ENCODE measurements around the gene HES2. TPM values are rescaled to one million over a fixed set of nuclear protein-coding genes. Genes with fewer than 3 reads are reported as not detected.

HES2 gene
- total RNA-seq, 2 donors from 2014 or later, result 2.2 to 13.4 TPM

DNA sequence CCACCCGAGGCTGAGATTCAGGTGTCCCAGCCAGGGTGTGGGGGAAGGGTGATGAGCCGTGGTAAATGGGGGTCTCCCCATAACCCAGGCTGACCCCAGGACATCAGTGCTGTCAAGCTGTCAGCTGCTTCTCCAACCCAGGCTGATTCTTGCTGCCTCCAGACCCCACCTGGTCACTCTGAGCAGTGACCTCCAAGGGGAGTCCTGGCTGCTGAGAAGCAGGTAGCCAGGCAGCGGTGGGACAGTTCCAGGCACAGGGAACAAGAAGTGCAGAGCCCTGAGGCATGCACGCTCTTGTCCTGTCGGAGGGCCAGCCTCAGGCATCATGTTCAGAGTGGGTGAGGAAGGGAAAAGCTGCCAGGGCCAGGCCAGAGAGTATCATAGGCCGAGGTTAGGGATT is 5.9 kb upstream of the HES2 start:
- H3K4me3 ChIP-seq, result no peak overlapping the region
- DNase-seq (ENCODE audit: low spot score), result no peak
- H3K36me3 ChIP-seq, result no peaks in the 10 kb centered on the region
- H3K27me3 ChIP-seq (replicated peaks; ENCODE audit: insufficient read depth), result no peaks in the 10 kb centered on the region
- TF ChIP-seq, protein P1, sequence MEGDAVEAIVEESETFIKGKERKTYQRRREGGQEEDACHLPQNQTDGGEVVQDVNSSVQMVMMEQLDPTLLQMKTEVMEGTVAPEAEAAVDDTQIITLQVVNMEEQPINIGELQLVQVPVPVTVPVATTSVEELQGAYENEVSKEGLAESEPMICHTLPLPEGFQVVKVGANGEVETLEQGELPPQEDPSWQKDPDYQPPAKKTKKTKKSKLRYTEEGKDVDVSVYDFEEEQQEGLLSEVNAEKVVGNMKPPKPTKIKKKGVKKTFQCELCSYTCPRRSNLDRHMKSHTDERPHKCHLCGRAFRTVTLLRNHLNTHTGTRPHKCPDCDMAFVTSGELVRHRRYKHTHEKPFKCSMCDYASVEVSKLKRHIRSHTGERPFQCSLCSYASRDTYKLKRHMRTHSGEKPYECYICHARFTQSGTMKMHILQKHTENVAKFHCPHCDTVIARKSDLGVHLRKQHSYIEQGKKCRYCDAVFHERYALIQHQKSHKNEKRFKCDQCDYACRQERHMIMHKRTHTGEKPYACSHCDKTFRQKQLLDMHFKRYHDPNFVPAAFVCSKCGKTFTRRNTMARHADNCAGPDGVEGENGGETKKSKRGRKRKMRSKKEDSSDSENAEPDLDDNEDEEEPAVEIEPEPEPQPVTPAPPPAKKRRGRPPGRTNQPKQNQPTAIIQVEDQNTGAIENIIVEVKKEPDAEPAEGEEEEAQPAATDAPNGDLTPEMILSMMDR (IDR thresholded peaks at IDR 0.05), result no peak
- no peak for TF ChIP-seq POLR2A (IDR thresholded peaks at IDR 0.05)
- TF ChIP-seq POLR2AphosphoS5 (IDR thresholded peaks at IDR 0.05), result no peak
- H3K27ac ChIP-seq, result no peak overlapping the region
- intact Hi-C loops (cut with DNase I), result no loop called here
- 58% methylated on average over 6 of the region's 6 CpGs for WGBS
- no peaks in the 10 kb centered on the region for H3K9me3 ChIP-seq
- peaks cover 8% of the 10 kb centered on the region for H3K4me1 ChIP-seq (replicated peaks)

DNA sequence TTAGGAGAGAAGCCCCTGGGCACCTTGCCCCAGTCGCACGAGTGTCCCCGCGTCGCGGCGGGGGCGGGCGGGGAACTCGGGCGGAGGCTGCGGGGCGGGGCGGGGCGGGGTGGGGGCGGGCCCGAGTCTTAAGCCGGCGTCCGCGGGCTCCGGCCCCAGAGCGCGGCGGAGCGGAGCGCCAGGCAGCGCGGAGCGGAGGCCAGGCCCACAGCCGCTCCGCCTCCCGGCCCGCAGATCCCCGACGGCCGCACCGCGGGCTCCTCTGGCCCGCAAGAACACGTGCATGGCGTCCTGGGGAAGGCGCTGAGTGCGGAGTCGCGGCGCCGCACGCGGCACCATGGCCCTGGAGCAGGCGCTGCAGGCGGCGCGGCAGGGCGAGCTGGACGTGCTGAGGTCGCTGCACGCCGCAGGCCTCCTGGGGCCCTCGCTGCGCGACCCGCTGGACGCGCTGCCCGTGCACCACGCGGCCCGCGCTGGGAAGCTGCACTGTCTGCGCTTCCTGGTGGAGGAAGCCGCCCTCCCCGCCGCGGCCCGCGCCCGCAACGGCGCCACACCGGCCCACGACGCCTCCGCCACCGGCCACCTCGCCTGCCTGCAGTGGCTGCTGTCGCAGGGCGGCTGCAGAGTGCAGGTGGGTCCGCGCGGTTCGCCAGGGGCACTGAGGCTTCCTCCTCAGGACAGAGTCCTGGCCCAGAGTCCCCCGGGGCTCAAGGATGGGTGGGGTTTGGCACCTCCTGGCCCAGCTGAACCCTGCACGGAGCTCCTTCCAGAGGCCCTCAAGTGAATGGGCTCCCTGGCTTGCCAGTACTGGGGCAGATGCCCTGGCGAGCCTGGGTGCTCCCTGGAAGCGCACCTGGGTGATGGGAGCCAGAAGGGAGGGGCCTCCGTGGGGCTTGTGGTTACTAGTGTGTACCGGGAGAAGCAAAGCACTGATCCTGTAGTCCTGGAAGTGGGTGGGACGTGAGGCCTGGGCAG is 5.2 kb upstream of the HES2 start, which contains the start of gene ESPN:
ESPN (plus strand) TSS at position 158 of the 975 bp plus-strand sequence; CDS start at position 338, 180 bp downstream.
- WGBS, result 11% methylated on average over 21 of the region's 99 CpGs
- no peak for TF ChIP-seq POLR2A (IDR thresholded peaks at IDR 0.05)
- TF ChIP-seq POLR2AphosphoS5 (IDR thresholded peaks at IDR 0.05), result no peak
- TF ChIP-seq, protein P1 (IDR thresholded peaks at IDR 0.05), result no peak
- no peaks in the 10 kb centered on the region for H3K36me3 ChIP-seq
- peak within 1 kb of the TSS; percentile 6 to 23 for H3K4me3 ChIP-seq
- DNase-seq (ENCODE audit: low spot score), result no peak
- H3K9me3 ChIP-seq, result no peaks in the 10 kb centered on the region
- peaks cover 11% of the 10 kb centered on the region for H3K4me1 ChIP-seq (replicated peaks)
- H3K27me3 ChIP-seq (replicated peaks; ENCODE audit: insufficient read depth), result no peaks in the 10 kb centered on the region
- intact Hi-C loops (cut with DNase I), result no loop called here
- no peak within 1 kb of the TSS for H3K27ac ChIP-seq

DNA sequence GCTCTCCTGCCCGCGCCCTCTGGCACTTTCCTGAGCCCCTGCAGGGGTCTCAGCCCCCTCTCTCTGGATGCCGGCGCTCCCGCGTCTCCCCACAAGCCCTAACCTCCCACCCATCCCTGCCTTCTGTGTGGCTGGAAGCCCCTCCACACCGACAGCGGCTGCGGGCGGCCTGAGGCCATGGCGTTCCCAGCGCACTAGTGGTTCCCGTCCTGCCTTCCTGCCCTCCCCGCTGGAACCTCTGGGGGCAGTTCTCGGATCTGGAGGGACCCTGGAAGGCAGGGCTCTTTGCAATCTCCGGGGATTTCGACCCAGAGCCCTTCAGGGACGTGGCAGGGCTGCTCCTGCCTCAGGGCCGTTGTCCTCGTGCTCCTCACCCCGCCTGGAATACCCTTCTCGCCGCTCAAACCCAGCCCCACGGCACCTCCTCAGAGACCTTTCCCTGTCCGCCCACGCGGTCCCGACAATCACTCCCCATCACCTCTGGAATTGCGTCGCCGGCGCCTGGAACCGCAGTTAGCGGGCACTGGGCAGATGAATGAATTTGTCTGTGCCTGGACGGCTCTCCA is 4.4 kb upstream of the HES2 start:
- intact Hi-C loops (cut with DNase I), result no loop called here
- 7% methylated on average over 35 of the region's 35 CpGs for whole genome bisulfite sequencing
- peak overlapping the region in 1 of 2 donors; percentile 23 for H3K4me3 ChIP-seq
- no peaks in the 10 kb centered on the region for H3K27me3 ChIP-seq (replicated peaks; ENCODE audit: insufficient read depth)
- no peaks in the 10 kb centered on the region for H3K36me3 ChIP-seq
- TF ChIP-seq POLR2AphosphoS5 (IDR thresholded peaks at IDR 0.05) (no peak), POLR2A (IDR thresholded peaks at IDR 0.05) (no peak)
- TF ChIP-seq, protein P1 (IDR thresholded peaks at IDR 0.05), result no peak
- no peak overlapping the region for H3K27ac ChIP-seq
- peaks cover 14% of the 10 kb centered on the region for H3K4me1 ChIP-seq (replicated peaks)
- no peak for DNase-seq (ENCODE audit: low spot score)
- no peaks in the 10 kb centered on the region for H3K9me3 ChIP-seq

DNA sequence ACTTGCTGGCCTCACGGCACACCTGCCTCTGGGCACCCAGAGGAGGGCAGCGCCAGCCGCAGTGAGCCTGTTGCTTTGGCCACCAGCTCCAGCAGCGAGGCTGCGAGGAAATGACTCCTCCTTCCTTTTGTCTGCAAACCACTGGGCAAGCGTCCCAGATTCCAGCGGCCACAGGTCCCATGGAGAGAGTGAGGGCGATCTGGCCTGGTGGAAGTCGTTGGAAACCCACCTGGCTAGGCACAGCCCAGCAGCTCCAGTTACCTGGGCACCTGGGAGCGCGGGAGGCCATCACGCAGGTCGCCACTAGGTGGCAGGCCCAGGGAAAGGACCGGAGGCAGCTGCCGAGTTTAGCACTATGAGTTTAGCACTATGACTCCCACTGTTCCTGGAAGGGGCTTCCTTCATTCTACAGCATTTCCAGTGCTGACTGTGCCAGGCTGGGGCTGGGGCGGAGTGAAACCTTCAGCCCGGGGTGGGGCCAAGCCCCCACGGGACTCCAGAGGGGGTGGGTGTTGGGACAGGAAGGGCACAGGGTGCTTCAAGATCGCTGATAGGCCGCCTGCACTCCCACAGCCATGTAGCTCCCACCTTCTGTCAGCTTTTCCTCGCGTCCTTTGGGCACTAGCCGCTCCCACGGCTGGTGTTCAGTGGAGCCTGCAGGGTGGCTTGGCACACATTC is 3.7 kb upstream of the HES2 start:
- intact Hi-C loops (cut with DNase I), result no loop called here
- Histone ChIP-seq H3K4me1 (replicated peaks) (peaks cover 18% of the 10 kb centered on the region), H3K36me3 (no peaks in the 10 kb centered on the region), H3K27ac (no peak overlapping the region), H3K4me3 (no peak overlapping the region), H3K9me3 (no peaks in the 10 kb centered on the region), H3K27me3 (replicated peaks; ENCODE audit: insufficient read depth) (no peaks in the 10 kb centered on the region)
- 9% methylated on average over 22 of the region's 24 CpGs for WGBS
- peak; percentile 68 for DNase-seq (ENCODE audit: low spot score)
- TF ChIP-seq POLR2AphosphoS5 (IDR thresholded peaks at IDR 0.05) (peak; percentile 29), POLR2A (IDR thresholded peaks at IDR 0.05) (no peak)
- TF ChIP-seq, protein P1 (IDR thresholded peaks at IDR 0.05), result peak; percentile 42 to 82 (median 68)

Data from prostate gland (tissue), 2 donors.